Measurements from ENCODE around the gene CIB2.

CIB2 gene

DNA sequence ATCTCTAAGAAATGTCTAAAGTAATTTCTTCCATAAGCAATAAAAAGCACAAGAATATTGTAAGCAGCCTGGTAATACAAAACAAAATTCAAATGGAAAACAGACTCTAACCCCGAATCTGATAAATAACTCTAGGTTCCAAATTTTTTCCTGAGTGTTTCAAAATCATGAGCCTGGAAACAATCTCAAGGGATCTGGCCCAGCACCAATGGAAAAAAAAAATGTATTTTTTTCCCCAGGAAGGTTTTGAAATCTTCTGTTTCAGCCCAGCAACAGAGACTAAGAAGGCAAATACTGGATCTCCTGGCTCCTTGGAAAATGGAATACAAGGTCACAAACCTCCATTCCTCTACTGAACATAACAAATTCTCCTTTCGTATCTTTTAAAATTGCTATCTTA, 66.7 kb downstream of the CIB2 start:
- no peak for DNase-seq

DNA sequence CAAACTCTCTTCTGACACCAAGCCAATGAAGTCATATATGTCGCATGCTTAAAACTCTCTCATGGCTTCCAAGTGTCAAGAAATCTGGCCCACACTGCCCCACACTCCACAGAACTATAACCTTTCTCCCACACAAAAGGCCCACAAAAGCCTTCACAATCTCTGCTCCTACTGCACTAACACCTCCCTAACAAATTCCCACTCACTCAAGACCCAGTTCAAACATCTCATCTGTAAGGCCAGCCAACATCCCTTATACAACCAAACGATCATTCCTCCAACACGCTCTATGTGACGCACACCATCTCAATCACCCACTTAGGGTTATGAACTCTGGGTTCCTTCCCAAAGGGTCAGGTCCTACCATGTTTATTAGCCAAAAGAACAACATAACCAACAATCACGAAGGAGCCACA, 67.3 kb downstream of the CIB2 start:
- DNase-seq: no peak

DNA sequence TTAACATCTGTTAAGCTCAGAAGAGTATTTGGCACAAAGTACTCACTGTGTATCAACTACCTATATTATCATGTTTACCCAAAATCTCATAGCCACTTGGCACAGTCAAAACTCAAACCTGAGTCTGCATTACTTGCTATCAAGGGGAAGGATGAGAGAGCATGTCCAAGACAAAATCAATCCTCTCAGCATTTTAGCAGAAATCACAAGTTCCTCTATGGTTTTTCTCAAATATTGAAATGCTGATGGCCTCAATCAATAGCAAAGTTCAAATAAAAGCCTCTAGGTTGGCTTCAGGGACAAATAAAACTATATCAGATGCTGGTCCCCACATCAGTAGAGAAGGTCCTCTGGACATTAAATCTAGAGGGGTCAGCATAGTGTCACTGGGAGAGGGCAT, 68.0 kb downstream of the CIB2 start:
- no peak for DNase-seq

DNA sequence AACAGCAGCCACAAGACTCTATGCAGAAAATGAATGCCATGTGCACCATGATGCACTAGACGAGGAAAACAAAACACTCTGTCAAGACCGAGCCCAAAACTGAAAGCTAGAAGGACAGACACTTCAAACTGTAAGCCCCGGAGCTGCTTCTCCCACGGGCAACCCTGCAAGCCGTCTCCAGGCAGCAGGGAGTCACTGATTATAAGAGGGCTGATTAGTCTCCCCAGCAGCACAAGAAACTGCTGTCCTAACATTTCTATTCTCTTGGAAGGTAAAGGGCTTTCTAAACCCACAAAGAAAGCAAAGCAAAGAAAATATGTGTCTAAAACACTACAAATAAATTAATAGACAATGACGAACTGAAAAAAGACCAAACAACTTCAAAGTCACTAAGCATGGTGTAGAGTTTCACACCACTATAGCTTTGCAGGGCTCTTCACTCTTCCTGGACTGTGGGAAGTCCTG, 69.2 kb downstream of the CIB2 start:
- DNase-seq: peak; percentile 81

DNA sequence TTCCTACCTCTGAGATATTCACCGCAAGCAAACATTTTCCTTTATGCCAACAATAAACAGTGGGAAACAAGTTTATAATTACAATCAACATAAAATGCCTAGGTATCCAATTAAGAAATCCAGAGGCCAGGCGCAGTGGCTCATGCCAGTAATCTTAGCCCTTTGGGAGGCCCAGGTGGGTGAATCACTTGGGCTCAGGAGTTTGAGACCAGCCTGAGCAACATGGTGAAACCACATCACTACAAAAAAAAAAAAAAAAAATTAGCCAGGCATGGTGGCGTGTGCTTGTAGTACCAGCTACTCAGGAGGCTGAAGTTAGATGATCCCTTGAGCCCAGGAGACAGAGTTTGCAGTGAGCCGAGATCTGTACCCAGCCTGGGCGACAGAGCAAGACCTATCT, 71.0 kb downstream of the CIB2 start:
- DNase-seq: no peak

DNA sequence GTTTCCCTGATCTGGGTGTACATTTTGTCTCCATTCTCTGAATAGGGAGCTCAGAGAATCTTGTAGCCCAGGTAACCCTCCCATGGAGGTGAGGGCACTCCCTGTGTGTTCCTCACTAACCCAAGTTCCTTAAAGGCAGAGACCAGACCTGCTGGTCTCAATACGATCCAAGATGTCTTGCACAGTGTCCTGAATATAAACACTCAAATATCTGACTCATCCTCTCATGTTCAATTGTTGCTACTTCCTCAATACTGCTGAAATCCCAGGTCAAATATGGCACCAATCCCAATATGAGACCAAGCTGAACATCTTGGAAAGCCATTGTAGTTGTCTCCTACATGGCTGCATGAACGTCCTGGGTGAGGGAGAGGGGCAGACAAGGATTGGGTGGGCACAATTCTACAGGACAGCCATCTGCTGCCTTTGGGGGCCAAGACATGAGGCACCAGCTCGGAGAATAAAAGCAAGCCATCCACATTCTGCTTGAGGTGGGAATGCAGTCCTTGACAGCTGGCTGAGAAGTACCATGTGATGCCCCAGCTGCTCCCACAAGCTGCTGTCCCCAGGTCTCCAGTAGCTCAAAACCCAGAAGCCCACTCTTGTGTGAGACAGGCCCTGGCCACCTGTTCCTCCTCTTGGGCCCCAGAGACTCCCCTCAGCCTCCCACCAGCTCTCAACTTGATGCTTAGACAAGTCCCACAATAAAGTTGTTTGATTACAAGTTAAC, 72.0 kb downstream of the CIB2 start:
- peak; percentile 66 for DNase-seq

DNA sequence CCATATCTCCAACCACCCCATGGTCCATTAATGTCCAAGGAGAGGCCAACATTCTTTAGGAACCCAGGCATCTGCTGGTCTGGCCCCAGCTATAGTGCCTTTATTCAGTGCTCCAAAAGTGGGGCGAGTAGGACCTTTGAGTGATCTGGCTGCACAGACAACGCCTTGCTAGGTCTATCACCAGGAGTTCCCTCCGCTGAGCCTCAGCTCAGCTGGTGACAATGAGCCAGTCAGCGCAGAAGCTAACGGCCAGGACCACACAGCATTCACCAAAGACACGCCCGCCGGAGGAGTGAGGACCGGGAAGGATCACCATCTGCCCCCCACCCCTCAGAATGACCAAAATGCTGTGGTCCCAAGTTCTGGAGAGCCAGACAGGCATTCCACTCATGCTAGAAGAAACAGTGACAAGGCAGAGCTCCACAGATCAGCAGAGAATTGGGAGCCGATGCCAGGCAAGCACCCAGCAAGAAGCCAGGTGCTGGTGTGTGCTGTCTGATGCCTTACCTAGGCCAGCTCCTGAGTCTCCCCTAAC, 72.8 kb downstream of the CIB2 start:
- no peak for DNase-seq

DNA sequence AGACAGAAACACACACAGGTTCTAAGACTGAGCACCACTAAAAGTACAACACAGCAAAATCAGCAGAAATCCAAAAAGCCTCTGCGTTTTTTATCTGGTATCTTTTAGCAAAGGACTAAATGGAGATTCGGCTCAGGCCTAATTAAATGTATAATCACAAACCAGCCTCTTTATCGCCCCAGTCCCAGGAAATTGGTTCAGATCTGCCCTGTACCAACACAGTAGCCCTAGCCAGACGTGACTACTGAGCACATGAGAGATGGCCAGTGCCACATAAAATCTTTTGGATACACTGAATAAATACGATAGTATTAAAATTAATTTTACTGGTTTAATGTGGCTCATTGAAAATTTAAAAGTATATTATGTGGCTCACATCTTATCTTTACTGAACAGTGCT, 73.4 kb downstream of the CIB2 start:
- no peak for DNase-seq

DNA sequence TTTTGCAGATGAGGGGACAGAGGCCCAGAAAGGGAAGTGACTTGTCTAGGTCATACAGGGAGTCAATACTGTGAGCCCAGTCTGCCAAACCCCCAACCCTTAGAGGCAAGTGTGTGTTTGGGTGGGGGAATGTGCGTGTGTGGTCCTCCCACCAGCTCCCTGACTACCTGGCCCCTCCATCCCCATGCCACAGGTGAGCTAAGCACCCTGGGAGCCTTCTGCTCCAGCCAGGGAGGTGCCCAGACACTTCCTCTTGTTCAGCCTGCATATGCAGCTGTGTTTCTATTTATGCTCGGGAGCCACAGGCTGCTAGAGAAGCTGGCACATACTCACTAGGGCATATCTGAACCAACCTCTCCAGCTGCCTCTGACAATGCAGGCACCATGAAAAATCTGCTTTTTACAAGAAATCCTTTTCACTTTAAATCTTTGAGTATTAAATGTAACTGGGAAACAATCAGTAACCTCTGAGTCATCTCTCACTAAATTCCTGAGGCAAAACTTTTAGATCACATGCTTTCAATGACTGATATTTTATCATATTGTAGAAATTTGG, 74.5 kb downstream of the CIB2 start:
- DNase-seq: no peak

DNA sequence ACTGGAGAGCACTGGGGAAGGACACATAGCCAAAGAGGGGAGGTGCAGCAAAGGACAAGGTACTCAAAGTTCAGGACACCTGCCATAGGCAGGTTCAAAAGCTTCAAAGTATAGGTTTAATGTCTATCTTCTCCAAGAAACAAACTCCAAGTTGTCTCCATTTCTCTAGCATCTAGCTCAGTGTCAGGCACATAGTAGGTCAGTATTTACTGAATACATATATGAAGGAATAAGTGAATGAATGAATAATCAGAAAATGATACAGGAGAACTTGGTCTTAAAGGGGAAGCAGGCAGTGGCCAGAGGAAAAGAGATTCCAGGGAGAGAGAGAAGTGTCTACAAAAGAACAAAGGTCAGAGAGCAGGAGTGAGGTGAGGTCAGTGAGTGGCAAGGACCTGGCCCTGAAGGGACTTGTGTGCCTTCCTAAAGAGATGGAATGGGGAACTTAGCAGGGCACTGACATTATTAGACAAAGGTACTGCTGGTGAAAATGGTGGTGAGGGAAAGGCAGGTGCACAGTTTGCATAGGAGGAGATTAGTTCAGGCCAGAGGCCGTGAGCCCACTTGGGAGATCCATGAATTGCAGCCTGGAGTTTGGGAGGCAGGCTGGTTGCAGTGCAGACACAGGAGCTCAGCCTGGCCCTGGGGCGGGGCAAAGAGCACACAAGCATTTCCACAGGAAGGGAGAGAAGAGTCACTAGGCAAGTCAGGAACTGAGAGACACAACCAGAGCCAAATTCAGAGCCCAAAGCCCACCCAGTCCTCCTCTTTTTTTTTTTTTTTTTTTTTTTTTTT, 75.1 kb downstream of the CIB2 start:
- no peak for DNase-seq

DNA sequence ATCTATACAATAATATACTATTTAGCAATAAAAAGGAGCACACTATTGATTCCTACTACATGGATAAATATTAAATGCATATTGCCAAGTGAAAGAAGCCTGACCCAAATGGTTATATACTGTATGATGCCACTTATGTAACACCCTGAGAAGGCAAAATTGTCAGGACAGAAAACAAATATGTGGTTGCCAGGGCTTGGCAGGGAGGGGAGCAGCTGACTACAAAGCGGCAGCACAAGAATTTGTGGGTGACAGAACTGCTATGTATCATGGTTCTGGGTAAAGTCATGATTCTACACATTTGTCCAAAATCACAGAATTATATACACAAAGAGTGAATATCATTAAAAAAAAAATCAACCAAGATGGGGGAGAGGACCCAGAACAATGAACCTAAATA, 76.3 kb downstream of the CIB2 start:
- DNase-seq: no peak
